Stimulated activated CD8-positive, alpha-beta memory T cell treated with anti-CD3 and anti-CD28 coated beads, Interleukin-7, amount 100 ng/mL, for 48 hours (primary cell): Measurements from ENCODE around the gene GABRB2.

Experiments used
- DNase-seq, 2 donors: peaks; one replicate each; pipeline ENCODE4 v3.0.0-alpha.2; 2020; ENCODE audit warnings: low read depth in 1 of 2; ENCODE audit errors: extremely low read depth in 1 of 2

GABRB2 gene

GRCh38 chr5:161391724-161392123, 154.8 kb downstream of the GABRB2 start:
- no peak for DNase-seq

DNA sequence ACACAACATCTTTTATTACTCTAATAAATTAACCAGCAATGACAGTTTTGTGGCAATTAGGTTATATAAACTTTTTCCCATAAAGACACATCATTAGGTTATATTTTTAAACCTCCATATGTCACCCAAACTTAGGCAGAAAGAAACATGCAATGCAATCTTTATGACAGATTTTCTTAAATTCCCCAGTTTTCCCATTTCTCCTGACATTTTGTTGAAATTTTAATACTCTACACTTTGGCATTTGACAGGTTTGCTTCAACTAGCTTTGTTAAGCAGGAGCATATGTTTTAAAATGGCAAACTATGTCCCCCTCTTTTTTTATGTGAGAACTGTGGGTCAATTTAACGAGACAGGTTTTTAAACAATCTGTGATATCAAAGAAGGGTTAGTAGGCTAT, 155.5 kb downstream of the GABRB2 start:
- no peak for DNase-seq

DNA sequence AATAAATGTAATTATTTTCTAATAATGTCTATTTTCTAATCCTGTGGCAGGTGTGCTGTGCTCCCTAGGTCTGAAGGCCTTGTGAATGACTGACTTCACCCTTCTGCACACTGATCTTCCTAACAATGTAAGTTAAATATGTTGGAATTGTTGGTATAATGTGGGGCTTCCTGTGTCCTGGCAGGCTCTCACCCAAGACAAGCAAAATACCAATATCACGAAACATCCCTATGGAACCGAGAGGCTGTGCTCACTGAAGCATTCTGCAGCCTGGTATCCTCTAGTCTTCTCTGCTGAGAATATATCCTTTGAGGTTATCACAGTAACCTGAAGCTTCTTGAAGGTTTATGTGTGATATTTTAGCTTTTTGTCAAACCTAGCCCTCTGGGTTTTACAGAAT, 159.4 kb downstream of the GABRB2 start:
- no peak for DNase-seq

DNA sequence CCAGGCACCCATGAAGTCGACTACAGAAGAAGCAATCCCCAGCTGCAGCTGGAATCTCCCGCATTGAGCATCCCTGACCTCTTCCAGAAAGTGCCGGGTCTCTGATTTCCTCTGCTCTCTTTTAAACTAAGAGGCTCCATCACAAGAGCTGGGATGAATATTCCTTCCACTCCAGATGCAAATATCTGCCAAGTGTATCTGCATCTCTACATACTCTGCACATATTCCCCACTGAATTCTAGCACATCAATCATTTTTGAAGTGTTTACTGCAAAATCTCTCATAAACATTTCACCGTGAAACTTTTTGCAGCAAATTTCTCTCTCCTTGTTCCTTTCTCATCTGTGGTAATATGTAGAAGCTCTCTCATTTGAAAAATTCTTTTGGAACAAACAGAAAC, 161.5 kb downstream of the GABRB2 start:
- DNase-seq = no peak

- no peak for DNase-seq
These were observed 163.8 kb downstream of the GABRB2 start for GRCh38 chr5:161382685-161383084.

DNA sequence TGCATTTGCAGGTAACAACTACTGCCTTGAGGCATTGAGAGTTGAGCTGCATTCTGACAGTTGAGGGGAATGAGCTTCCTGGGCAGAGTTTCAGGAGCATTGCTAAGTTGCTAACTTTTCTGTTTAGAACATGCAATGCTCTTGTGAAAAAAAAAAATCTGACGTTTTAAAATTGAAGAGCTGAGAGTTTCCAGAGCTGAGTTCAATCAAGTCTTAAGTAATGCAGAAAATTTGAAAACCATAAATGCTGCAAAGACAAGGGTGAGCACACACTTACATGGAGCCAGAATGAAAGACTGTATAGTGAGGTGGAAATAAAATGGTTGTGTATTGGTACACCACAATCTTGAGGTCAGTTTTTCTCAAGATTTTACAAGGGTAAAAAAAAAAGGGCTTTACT, 166.0 kb downstream of the GABRB2 start:
- DNase-seq = no peak

GRCh38 chr5:161378701-161379100, 167.8 kb downstream of the GABRB2 start:
- no peak for DNase-seq

GRCh38 chr5:161376034-161376433, 170.5 kb downstream of the GABRB2 start:
- DNase-seq = no peak

DNA sequence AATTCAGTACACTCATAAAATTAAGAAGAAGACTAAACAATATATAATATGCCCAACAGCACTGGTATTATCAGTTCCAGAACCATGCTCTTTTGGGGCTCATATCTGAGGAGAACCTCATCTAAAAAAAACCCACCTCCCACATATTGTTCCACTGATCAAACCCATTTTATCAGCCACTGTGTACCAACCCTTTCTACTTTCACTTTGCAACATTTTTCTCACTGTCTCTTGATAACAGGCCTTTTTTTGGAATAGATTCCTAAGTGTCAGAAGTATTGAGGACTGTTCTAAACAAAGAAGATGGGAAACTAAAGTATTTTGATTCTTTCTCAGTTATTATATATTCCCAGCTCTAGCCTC, 173.2 kb downstream of the GABRB2 start:
- no peak for DNase-seq

GRCh38 chr5:161372682-161373344, 173.7 kb downstream of the GABRB2 start:
- no peak for DNase-seq

DNA sequence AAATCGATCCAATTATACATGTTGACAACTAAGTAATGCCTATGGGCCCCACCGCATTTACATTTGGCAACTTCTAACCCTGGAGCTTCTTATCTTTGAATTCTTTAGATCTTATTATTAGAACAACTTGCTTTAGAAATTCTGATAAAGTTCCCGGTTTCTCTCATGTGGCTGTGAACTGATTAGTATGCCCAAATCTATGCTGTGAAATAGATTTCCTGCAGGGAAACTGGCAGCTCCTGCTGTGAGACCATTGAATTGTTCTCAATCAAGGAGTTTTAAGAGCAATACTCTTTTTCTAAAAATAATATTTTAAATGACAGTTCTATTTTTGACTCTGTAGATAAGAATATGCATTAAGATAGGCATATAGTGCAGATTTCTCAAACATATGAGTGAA, 177.5 kb downstream of the GABRB2 start:
- no peak for DNase-seq

GRCh38 chr5:161358446-161358845, 188.1 kb downstream of the GABRB2 start:
- DNase-seq = no peak

GRCh38 chr5:161344234-161344633, 202.3 kb downstream of the GABRB2 start:
- no peak for DNase-seq

DNA sequence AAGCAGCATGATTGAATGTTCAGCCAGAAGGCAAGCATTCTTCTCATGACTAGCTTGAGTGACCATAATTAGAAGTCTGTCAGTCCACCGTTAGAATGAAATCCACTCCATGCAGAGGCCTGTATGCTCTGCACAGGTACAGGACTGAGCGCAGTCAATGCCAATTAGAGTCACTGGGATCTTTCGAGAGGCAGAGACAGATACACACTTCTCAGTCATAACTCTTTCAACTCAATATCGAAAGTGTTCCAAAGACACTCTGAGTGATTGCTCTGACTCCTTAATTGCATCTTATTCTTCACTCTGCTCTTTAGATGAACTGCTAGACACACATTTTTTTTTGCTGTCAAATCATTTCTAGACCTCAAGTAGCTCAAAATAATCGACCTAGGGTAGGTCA, 203.6 kb downstream of the GABRB2 start:
- DNase-seq = no peak

GRCh38 chr5:161340012-161340411, 206.5 kb downstream of the GABRB2 start:
- no peak for DNase-seq

DNA sequence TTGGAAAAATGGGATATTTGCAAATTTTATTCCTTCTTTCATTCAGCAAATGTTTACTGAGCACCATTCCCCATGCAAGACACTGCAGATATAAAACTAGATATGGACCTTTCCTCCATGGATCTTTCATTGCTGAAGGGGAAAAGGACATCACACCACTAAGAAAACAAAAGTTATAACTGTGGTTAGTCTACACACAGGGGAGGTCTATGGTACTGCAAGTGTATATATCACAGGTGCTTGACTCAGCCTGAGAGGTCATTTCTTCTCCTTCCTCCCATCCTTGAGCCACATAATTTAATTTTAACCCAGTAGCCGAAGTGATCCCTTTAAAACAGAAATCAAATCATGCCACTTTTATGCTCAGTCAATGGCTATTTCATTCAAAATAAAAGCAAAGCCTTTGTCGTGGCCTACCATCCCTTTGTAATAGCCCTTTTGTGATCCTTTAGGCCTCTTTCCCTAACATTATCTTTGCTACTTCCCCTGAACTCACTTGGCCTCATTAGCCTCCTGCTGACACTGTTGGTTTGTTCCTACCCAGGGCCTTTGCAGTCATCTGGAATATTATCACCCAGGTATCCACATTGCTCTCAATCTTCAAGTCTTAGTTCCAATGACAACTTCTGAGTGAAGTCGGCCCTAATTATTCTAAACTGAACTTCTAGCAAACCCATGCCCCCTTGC, 213.2 kb downstream of the GABRB2 start:
- no peak for DNase-seq

- DNase-seq = no peak
These were observed 214.2 kb downstream of the GABRB2 start for GRCh38 chr5:161332343-161332742.

DNA sequence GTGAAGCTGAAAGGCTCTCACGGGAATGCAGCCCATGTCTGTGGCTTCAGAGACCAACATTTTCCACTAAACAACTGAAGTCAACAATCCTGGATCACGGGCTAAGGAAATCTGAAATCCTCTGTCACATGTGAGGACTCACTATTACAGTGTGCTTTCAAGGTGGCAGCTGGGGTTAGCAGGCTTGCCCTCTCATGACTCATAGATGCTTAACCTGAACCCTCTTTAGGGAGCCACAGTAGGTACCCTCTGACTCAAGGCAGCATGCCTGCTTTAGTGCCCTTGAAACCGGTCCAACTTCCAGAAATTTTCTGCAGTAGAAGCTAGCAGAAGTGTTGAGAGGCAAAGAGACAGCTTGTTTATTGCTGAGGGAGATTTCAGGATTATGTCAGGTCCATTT, 232.5 kb downstream of the GABRB2 start:
- DNase-seq = no peak

- no peak for DNase-seq
These were observed 233.6 kb downstream of the GABRB2 start for GRCh38 chr5:161312882-161313281.

DNA sequence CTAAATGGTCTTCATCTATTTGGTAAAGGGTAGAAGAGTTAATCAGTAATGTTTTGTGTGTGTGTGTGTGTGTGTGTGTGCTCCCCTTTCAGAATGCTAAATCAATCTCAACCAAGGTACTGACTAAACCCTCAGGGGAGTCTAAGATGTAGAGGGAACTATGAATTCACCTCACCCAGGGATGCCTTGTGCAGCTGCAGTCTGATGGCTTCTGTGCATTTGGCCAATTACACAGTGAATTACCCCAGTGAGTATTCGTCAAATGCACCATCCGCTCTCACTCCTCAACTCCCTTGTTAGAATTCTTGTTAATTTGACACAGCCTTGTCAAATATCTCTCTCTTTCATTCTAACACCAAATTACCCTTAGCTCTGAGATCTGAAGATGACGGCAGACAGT, 234.6 kb downstream of the GABRB2 start:
- no peak for DNase-seq

- DNase-seq = no peak
These were observed 235.3 kb downstream of the GABRB2 start for GRCh38 chr5:161311146-161311708.

DNA sequence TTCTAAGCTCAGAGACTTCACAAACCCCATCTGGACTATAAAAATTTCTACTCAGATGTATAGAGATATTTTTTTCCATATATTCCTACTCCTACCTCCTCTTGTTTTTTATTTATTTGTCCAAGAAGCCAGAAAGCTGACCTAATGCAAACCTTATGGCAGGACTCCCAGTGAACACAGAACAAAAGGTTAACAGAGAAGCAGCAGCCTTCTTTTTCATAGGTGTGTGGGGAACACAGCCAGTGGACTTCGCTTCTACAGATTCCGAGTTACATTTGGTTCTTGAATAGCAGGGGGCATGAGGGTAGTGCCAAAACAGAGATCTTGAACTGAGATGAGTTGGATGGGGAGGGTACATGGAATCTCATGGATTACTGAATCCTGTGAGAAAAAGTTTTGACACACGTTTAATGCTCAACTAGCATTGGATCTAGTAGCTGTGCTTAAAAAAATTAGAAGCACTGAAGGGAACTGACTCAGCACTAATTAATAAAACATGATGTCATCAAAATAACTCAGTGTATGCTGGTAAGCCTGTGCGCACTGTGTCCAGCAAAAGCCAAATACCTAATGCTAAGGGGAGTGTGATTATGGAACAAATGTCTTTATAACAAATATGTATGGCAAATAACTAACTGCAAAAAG, 240.1 kb downstream of the GABRB2 start:
- DNase-seq = no peak
